AG08395 (cell line): ENCODE data around the gene DLG2.

Experiments used
- DNase-seq: peaks from one replicate; pipeline ENCODE4 v3.0.0; 2012; ENCODE audit warnings: mixed read lengths, low spot score

DLG2 gene

DNA sequence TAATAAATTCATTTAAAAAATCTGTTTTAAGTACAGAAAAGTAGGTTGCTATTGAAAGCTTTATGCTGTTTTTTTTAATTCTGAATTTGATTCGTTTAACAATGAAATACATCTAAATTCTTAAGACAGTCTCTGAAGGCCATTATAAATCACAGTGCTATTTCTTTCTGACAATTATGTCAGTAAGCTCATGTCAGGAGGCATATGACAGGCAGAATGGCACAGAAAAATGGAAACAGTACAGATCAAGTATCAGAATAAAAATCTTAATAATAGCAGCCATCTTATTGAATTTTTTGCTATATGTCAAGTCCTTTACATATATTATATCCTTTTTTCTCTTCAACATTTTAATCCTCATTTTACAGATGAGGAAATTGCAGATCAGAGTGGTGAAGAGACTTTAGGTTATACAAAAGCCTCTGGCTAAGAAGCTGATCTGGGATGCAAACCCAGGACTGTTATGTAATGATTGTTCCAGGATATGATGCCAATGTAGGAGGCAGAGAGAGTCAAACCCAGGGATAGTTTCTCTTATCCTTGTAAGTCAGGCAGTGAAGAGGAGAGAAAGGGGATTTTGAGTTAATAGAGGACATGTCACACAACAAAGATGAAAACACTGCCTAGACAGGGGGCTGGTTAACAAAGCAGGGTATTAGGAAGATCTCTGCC is 2057.9 kb downstream of the DLG2 start:
- no peak for DNase-seq

GRCh38 chr11:83568516-83568915 is 2058.6 kb downstream of the DLG2 start:
- no peak for DNase-seq

DNA sequence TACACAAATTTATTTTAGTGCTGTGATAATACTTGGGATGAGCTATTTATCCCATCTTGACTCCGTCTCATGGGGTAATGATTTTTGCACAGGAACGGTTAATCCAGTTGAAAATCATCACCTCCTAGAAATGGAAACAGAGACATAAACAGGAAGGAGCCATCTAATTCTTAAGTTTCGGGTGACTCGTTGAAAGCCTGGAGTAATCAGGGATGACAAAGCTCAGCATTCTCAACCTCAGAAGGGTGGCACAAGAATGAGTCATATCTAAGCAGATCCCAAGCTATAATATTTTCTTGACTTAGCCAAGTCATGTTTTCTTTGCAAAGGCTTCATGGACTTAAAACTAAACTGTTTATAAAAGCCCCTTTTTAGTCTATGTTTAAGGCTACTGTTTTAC is 2060.2 kb downstream of the DLG2 start:
- DNase-seq, result peak; percentile 83

GRCh38 chr11:83564870-83565269 is 2062.3 kb downstream of the DLG2 start:
- no peak for DNase-seq

DNA sequence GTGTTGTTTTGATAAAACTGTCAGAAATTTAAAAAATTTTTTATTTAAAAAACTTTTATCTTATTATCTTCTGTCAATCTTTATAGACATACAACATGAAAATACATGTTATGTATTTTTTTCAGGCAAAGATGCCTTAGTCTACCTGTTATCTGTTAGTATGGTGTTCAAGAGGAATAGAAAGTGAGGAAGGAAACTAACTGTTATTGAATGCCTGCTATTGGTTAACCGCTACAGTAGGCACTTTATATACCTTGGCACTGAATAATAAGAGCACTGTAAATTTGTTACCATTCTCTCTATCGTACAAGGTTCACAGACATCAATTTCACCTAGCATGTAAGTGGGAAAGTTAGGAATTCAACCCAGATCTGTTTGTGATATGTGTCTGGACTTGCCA is 2068.9 kb downstream of the DLG2 start:
- no peak for DNase-seq

DNA sequence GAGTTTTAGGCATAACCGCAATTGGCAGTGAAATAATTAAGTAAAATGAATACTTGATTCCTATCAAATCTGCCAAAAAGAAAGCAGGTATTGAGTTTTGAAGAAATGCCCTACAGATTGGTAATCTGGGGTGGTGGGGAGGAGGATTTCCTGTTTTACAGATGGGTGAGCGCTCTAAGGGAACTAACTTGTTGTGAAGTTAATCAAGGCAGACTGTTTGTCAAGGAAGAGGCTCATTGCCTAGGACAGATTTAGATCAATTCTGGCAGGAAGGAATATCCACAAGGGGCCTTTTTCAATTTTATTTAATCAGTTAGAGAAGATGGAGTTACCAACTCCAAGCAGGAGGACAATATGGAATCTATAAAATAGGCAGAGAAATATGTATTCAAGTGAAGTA is 2069.5 kb downstream of the DLG2 start:
- DNase-seq, result no peak

GRCh38 chr11:83554876-83555275 is 2072.3 kb downstream of the DLG2 start:
- DNase-seq, result no peak

DNA sequence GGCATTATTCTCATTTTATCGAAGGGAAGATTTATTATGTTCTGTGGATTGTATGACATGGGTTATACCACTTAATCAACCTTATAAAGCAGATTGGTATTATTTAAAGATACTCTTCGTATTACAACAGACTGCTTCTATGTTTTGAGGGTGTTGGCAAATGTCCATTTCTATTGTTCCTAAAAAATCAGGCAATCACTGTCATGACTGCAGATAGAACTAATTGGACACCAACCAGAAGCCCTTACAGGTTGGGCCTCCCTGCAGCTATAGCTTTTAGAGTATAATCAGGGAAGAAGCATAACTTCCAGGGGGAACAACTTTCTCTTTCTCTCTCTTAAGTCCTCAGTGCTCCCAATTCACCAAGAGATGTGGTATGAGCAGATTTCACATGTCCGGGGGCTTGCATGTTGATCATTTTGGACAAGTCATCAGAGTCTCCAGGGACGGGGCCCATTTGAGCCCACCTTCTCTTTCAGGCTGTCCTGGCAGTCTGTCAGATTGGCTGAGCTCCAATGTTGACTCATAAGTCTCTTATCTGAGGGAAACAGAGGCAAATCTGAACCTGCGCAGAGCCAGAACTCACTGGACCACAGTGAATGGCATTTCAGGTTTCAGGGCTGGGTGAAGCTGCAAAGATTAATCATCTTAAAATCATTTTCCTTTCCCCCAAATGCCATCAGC is 2077.0 kb downstream of the DLG2 start:
- no peak for DNase-seq

- DNase-seq, result no peak
Measured at GRCh38 chr11:83546368-83546767, 2080.8 kb downstream of the DLG2 start.

- DNase-seq, result no peak
Measured at GRCh38 chr11:83545494-83546260, 2081.5 kb downstream of the DLG2 start.

GRCh38 chr11:83544846-83545245 is 2082.3 kb downstream of the DLG2 start:
- DNase-seq, result no peak

DNA sequence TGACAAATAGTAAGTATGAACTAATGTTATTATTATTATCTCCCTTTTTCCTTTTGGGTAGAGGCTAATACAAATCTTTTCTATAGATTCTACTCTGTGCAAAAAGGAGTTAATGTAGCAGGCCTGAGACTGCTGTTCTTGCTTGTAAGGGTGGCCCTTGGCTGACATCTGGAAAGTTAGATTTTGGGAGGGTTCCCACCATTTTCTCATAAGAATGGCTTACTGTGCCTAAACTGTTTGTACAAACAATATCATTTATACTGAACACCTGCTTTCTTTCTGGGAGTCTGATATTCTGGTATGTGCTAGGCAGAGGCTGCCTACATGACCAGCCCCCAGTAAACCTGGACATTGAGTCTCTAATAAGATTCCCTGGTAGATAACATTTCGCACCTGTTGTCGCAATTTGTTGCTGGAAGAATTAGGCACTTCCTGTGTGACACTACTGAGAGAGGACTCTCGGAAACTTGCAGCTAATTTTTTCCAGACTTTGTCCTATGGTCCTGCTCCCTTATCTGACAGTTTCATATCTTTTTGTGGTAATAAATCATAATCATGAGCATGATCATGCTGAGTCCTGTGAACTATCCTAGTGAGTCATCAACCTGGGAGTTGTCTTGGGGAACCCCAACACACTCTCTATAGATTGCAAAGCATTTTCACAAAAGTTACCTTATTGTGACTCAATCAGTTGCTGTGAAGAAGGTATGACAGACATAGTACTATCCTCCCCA is 2083.3 kb downstream of the DLG2 start:
- DNase-seq, result no peak

- no peak for DNase-seq
Measured at GRCh38 chr11:83542861-83543260, 2084.3 kb downstream of the DLG2 start.

DNA sequence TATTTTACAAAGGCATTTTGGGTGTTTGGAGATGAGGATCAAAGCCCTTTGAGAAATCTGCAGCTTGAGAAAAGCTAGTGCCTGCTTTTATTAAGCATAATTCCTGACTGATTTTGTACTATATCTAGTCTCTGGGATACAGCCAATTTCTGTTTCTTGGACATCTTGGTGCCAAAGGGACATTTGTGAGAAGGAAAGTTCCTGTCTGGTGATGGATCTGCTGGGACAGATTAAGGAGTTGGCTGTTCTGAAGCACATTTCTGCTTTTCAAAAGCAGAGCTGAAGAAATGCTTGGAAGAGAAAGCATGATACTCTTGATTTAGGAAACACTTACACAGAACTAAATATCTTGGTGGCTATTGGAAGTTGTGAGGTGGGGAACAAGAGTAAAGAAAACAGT is 2086.4 kb downstream of the DLG2 start:
- DNase-seq, result no peak

GRCh38 chr11:83540112-83540675 is 2086.9 kb downstream of the DLG2 start:
- DNase-seq, result no peak

DNA sequence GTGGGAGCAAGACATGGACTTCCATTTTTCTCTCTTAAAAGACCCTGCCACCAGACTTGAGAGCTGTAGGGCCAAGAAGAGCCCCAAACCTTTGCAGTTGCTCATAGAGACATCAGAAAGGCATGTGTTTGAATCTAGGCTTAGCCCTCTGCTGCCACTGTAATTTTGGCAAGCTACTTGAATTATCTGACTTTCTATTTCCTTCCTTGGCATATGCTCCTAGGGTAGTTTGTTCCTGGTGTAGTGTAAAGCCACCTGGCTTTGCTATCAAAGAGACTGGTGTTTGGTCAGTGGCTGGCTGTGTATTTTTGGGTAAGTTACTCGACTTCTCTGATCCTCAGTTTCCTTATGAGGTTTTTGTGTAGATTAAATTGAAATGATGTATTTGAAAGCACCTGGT is 2088.9 kb downstream of the DLG2 start:
- no peak for DNase-seq

GRCh38 chr11:83537131-83537610 is 2090.0 kb downstream of the DLG2 start:
- no peak for DNase-seq

- no peak for DNase-seq
Measured at GRCh38 chr11:83533166-83533565, 2094.0 kb downstream of the DLG2 start.

- no peak for DNase-seq
Measured at GRCh38 chr11:83528877-83529276, 2098.3 kb downstream of the DLG2 start.

DNA sequence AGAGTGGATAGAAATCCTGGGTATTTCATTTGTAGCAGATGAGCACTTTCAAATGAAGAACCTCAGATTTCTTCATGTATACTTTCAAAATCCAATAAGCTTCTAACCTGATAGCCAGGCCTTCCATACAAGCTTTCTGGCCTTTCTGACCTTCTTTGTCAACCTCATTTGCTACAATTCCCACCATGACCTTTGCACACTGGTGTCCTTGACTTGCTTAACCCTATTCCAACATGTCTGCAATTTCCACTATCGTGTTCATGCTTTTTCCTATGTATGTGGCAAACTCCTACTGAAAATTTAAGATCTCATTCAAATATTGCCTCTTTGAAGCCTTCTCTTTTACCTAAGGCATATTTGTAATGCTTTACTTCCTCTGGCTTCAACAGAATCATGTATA is 2098.9 kb downstream of the DLG2 start:
- DNase-seq, result no peak

- DNase-seq, result no peak
Measured at GRCh38 chr11:83523676-83524075, 2103.5 kb downstream of the DLG2 start.

- no peak for DNase-seq
Measured at GRCh38 chr11:83522911-83523310, 2104.2 kb downstream of the DLG2 start.
